ENCODE measurements around the gene ITGAL.
"Not testable (repeated sequence)": the region's sequence is repeated elsewhere in the genome, so short reads cannot be mapped to it uniquely, and the experiment has no call there.

The ITGAL gene

GRCh38 chr16:30526823-30527634 is 54.5 kb downstream of the ITGAL start:
- peak; percentile 98 for DNase-seq

GRCh38 chr16:30527635-30528178 is 55.2 kb downstream of the ITGAL start:
- DNase-seq: no peak

DNA sequence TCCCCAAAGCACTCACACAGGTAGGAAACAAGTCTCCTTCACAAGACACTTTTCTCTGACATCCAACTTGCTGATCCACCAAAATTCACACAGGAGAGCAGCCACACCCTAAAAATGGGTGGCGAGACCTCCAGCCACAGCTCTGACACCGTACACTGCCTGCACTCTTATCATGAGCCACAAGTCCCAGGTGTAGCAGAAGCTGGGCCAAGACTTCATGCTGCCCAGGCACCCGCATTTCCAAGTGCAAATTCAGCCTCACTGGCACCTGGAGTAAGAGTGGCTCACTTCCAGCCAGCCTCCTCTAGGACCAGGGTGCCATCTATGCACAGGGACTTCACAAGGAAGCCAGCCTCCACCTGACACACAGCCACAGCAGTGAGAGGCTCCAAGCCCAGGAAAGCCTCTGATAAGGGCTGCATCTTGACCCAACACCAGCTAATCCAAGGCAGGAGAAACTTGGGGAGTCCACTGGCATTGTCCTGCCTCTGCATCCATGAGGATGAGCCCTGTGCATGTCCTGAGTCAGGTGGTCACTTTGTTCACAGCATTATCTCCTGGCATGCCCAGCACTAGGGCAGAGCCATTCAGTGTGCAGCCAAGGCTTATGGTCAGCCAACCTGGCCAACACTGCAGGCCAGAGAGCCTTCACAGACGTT is 56.4 kb downstream of the ITGAL start:
- DNase-seq: no peak

- DNase-seq: no peak
These were observed 57.9 kb downstream of the ITGAL start for GRCh38 chr16:30530163-30531037.

- DNase-seq: no peak
These were observed 60.0 kb downstream of the ITGAL start for GRCh38 chr16:30532285-30533145.

DNA sequence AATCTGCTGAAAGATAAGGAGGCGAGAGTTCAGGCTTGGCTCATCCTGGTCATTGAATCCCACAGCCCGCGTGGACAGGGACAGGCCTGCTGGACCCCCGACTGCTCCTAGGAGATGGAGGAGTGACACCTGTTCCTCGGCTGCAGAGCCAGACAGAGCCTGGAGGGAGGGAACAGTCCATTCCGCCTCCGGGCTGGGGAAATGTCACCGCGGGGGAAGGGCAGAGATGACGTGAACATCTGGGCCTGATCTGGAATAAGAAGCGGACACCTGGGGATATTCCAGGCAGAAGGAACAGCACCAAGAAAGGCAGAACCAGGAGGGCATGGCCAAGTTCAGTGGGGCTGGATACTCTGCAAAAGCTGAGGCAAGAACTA is 60.6 kb downstream of the ITGAL start:
- no peak for DNase-seq

GRCh38 chr16:30533748-30534367 is 61.3 kb downstream of the ITGAL start:
- DNase-seq: peak; percentile 35 to 47

GRCh38 chr16:30534368-30535105 is 62.0 kb downstream of the ITGAL start, which contains the start of gene ZNF747:
ZNF747 (minus strand) TSS chr16:30534858; CDS start chr16:30534679, 179 bp downstream.
- peak; percentile 90 to 93 for DNase-seq

DNA sequence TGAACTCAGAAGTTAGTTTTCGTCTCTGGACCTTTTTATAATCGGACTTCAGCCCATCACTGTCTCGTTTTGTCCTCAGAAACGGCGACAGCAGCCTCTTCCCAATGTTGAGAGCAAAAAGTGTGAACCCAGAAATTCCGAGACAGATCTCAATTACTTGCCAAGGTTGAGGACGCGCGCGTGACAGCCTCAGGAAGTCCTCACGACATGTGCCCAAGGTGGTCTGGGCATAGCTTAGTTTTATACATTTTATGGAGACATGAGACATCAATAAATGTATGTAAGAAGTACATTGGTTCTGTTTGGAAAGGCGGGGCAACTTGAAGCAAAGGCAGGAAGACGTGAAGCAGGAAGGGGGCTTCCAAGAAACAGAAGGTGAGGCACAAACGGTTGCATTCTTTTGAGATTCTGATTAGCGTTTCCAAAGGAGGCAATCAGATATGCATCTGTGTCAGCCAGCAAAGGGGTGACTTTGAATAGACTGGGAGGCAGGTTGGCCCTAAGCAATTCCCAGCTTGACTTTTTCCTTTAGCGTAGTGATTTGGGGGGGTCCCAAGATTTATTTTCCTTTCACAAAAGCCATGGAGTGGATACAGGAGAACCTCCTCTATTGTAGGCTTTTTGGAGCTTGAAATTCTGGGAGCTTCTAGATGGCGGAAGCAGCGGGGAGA is 62.7 kb downstream of the ITGAL start:
- no peak for DNase-seq

GRCh38 chr16:30535777-30536190 is 63.2 kb downstream of the ITGAL start:
- DNase-seq: peak; percentile 70 to 77

DNA sequence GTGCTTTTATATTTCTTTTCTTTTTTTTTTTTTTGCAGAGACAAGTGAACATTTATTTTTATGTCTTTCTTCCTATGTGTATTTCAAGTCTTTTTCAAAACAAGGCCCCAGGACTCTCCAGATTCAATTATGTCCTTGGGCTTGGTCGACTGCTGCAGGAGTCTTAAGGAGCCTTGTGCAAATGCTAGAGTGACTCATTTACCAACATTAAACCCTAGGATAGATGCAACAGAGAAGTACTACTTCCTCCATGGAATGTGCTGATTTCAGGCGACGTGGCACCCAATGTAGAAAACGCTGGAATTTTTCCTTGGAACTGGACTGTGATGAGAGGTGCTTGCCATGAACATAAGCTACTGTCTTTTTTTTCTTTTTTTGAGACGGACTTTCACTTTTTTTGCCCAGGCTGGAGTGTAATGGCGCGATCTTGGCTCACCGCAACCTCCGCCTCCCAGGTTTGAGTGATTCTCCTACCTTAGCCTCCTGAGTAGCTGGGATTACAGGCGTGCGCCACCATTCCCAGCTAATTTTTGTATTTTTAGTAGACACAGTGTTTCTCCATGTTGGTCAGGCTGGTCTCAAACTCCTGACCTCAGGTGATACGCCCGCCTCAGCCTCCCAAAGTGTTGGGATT is 64.0 kb downstream of the ITGAL start:
- DNase-seq: not testable (repeated sequence)

GRCh38 chr16:30539000-30539964 is 66.7 kb downstream of the ITGAL start:
- no peak for DNase-seq

DNA sequence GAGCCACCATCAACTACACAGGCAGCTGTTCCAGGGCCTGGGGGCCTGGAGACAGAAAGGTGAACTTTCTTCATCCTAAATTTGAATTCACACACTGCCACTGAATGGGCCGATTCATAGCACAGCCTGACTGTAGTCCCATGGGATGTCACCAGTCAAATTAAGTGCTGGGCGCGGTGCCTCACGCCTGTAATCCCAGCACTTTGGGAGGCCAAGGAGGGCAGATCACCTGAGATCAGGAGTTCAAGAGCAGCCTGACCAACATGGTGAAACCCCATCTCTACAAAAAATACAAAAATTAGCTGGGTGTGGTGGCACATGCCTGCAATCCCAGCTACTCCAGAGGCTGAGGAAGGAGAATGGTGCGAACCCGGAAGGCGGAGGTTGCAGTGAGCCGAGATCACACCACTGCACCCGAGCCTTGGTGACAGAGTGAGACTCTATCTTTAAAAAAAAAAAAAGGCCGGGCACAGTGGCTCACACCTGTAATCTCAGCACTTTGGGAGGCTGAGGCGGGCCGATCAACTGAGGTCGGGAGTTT is 67.5 kb downstream of the ITGAL start:
- not testable (repeated sequence) for DNase-seq

DNA sequence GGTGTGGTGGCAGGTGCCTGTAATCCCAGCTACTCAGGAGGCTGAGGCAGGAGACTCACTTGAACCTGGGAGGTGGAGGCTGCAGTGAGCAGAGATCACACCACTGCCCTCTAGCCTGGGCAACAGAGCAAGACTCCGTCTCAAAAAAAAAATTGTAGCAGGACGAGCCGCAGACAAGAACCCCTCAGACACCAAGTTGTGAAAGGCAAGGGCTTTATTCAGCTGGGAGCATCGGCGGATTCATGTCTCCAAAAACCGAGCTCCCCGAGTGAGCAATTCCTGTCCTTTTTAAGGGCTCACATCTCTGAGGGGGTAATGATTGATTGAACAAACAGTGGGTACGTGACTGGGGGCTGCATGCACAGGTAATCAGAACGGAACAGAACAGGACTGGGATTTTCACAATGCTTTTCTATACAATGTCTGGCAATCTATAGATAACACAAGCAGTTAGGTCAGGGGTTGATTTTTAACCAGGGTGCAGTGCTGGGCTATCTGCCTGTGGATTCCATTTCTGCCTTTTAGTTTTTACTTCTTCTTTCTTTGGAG is 68.4 kb downstream of the ITGAL start:
- not testable (repeated sequence) for DNase-seq

DNA sequence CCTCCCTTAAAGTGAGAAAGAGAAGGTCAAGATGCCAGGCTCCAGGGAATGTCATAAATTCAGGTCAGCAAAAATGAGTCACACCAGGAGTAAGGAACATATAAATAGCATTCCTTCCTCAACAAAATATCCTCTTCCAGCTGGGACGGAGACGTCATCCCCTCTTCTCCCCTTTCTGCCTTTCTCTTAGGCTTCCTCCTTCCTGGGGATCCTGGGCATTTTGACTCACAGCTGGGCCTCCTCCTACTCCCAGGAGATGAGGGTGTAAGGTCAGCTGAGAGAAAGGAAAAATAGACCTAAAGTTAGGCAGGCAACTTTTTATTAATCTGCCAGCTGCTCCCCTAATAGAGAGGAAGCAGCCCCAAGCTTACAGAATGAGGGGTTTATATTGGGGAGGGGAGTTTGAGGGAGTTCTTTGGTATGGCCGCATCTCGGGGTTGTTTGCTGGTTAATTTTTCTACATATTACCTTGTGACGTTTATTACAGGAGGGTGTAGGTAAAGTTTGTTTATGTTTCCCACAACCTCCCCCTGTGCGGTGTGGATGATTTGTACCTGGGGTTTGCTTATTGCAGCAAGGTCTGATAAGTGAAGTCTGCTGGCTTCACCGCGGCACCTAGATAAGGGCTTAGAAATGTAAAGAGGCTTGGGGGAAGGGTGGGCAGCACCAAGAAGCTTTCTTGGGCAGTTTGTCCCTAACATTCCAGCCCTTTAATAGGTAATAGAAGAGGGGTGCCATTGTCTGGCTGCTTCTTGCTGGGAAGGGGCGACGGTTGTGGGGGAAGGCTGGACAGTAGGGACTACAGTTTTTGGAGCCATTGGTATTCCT is 69.2 kb downstream of the ITGAL start:
- no peak for DNase-seq

DNA sequence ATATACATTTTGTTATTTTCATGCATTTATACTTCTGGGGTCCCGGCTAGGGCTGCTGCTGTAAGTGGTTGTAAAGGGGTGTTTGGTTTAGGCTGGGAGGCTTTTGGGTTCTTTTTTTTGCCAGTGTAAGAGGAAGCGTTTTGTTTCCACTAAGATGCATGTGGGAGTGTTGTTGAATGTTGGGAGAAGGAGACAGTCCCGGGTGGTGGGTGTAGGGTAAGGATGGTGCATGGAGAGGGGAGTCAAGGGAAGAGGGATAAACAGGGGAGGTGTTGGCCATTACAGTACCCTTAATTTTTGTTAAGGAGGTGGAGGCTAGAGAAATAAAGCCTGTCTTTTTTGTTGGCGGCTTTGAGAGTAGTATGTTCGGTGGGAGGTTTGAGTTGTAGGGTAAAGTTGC is 70.5 kb downstream of the ITGAL start:
- DNase-seq: no peak

DNA sequence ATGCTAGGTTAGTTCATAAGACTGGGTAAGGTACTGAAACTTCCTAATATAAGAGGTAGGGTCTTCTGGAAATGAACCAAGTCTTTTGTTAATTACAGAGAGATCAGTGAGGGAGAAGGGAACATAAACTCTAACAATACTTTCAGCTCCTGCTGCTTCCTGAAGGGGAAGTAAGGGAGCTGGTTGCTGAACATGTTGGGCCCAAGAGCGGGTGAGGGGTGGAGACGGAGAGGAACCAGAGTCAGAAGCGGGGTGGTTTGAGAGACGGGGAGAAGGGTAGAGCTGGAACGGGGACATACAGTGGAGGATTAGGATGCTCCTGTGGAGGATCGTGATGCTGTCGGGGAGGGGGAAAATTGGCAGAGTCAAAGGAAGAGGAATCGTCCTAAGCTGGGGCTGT is 73.6 kb downstream of the ITGAL start:
- no peak for DNase-seq

Data from activated CD4-positive, alpha-beta T cell treated with anti-CD3 and anti-CD28 coated beads, Interleukin-2, amount 50 U/mL, for 48 hours (primary cell).